Measurements from ENCODE around the gene HLA-DRA. TPM values are rescaled to one million over a fixed set of nuclear protein-coding genes. Genes with fewer than 3 reads are reported as not detected.

HLA-DRA gene
- total and polyA plus RNA-seq, 9 of the 15 experiments (the other 6 are each of a cell fraction or from before 2014, with no cell fraction given) = 0.18 to 1.8 (median 0.41) TPM; not detected in 4

- TF ChIP-seq CLOCK (CRISPR knock-in tag; IDR thresholded peaks at IDR 0.05; ENCODE audit: borderline replicate concordance) = no peak
- no peak for TF ChIP-seq BHLHE40 (IDR thresholded peaks at IDR 0.05; ENCODE audit: low read length)
- TF ChIP-seq TCFL5 (CRISPR knock-in tag; conservative IDR thresholded peaks at IDR 0.05) = no peak
- TF ChIP-seq ARID3B (CRISPR knock-in tag; IDR thresholded peaks at IDR 0.05; ENCODE audit: borderline replicate concordance) = no peak
- no peak for TF ChIP-seq ZNF280A (IDR thresholded peaks at IDR 0.05; ENCODE audit: low read depth, partially characterized antibody)
- no peak for TF ChIP-seq TSC22D4 (tag; IDR thresholded peaks at IDR 0.05)
Measured at GRCh38 chr6:32436186-32436585, 3.5 kb upstream of the HLA-DRA start (continued).
